OCI-LY7 (cell line): ENCODE measurements around the gene SLC18A2. TPM values are rescaled to one million over a fixed set of nuclear protein-coding genes. Genes with fewer than 3 reads are reported as not detected.

ENCODE experiments used
- BruUV-seq: library from RNA; stranded (reverse); fragments of 400-500 nt; replicated peaks from 2 replicates; lab custom pipeline; 2021; lab: Mats Ljungman, UMichigan
- CTCF ChIA-PET: fragments of 300-600 bp; sonication (Branson Sonifier 250); formaldehyde crosslinking; loops from one replicate; lab custom pipeline; 2022; ENCODE audit warnings: antibody characterized with exemption; ENCODE audit not compliant: unreplicated experiment; lab: Charles Lee
- POLR2A ChIA-PET: fragments of 300-600 bp; sonication (Branson Sonifier 250); formaldehyde crosslinking; loops from one replicate; lab custom pipeline; 2022; ENCODE audit warnings: antibody characterized with exemption; lab: Charles Lee
- DNase-seq: peaks from one replicate; pipeline ENCODE4 v3.0.0-alpha.2; 2015; ENCODE audit warnings: low spot score
- H2AFZ ChIP-seq: fragments of 200-600 bp; sonication (generic), shearing (Covaris generic); 2 replicates; pipeline ENCODE4 v1.6.1; 2014; ENCODE audit warnings: mild to moderate bottlenecking, antibody characterized with exemption, low read length, moderate library complexity
- H3K27ac ChIP-seq: fragments of 200-600 bp; sonication (generic); 2 replicates; pipeline ENCODE4 v1.5.1; 2014; ENCODE audit warnings: mixed run types, low read depth, mild to moderate bottlenecking, moderate library complexity, low read length, inconsistent platforms; ENCODE audit not compliant: poor library complexity, severe bottlenecking
- H3K36me3 ChIP-seq: fragments of 200-600 bp; sonication (generic); 2 replicates; pipeline ENCODE4 v1.6.1; 2014; ENCODE audit warnings: mild to moderate bottlenecking, antibody characterized with exemption, low read length, moderate library complexity, mixed read lengths; ENCODE audit not compliant: insufficient read depth
- H3K4me1 ChIP-seq: fragments of 200-600 bp; sonication (generic); 2 replicates; pipeline ENCODE4 v1.5.1; 2014; ENCODE audit warnings: mild to moderate bottlenecking, low read length; ENCODE audit not compliant: insufficient read depth, poor library complexity, severe bottlenecking
- H3K4me2 ChIP-seq: fragments of 200-600 bp; sonication (generic); 2 replicates; pipeline ENCODE4 v1.6.1; 2014; ENCODE audit warnings: mild to moderate bottlenecking, low read length
- H3K4me3 ChIP-seq: fragments of 200-600 bp; sonication (generic); 2 replicates; pipeline ENCODE4 v1.5.1; 2014; ENCODE audit warnings: mild to moderate bottlenecking, low read depth, low read length; ENCODE audit not compliant: poor library complexity, severe bottlenecking
- H3K79me2 ChIP-seq: fragments of 200-600 bp; sonication (generic); 2 replicates; pipeline ENCODE4 v1.6.1; 2016; ENCODE audit warnings: low read depth, mild to moderate bottlenecking, low read length, moderate library complexity, mixed read lengths; ENCODE audit not compliant: insufficient read depth
- H3K9me2 ChIP-seq: fragments of 200-600 bp; sonication (generic); 2 replicates; pipeline ENCODE4 v1.6.1; 2016; ENCODE audit warnings: mild to moderate bottlenecking, low read length, mixed read lengths; ENCODE audit not compliant: insufficient read depth
- H3K9me3 ChIP-seq: fragments of 200-600 bp; sonication (generic); 2 replicates; pipeline ENCODE4 v1.6.1; 2014; ENCODE audit warnings: mild to moderate bottlenecking, mixed run types, low read length, mixed read lengths
- H4K20me1 ChIP-seq: fragments of 200-600 bp; sonication (generic); 2 replicates; pipeline ENCODE4 v1.6.1; 2014; ENCODE audit warnings: mild to moderate bottlenecking, antibody characterized with exemption, low read length, moderate library complexity, mixed read lengths; ENCODE audit not compliant: insufficient read depth
- EZH2phosphoT487 ChIP-seq: fragments of 200-600 bp; sonication (generic); IDR thresholded peaks from 2 replicates; pipeline ENCODE4 v1.6.1; 2018; ENCODE audit warnings: low read depth, borderline replicate concordance, mild to moderate bottlenecking, mixed run types, antibody characterized with exemption, low read length, moderate library complexity, mixed read lengths
- intact Hi-C: fragments of 100-400 bp; cut with micrococcal nuclease; formaldehyde crosslinking; loops from one replicate; pipeline ENCODE4 v1.10.0; 2022; ENCODE audit not compliant: unreplicated experiment
- total RNA-seq, 2 experiments: library from RNA; depleted of rRNA in 1 of 2; stranded (reverse); fragments of >200 nt in 1 of 2; shearing (Covaris generic) in 1 of 2; gene quantifications; 2 replicates each; pipeline ENCODE4 v1.2.3, GENCODE V29; 2014 to 2022
- TF ChIP-seq, protein P1 (sequence below): fragments of 200-600 bp; sonication (generic); conservative IDR thresholded peaks from 2 replicates; pipeline ENCODE4 v1.5.1; 2014; ENCODE audit warnings: mild to moderate bottlenecking, antibody characterized with exemption, low read length, moderate library complexity, mixed read lengths

The SLC18A2 gene
- total RNA-seq, 2 experiments from 2014 or later = not detected

DNA sequence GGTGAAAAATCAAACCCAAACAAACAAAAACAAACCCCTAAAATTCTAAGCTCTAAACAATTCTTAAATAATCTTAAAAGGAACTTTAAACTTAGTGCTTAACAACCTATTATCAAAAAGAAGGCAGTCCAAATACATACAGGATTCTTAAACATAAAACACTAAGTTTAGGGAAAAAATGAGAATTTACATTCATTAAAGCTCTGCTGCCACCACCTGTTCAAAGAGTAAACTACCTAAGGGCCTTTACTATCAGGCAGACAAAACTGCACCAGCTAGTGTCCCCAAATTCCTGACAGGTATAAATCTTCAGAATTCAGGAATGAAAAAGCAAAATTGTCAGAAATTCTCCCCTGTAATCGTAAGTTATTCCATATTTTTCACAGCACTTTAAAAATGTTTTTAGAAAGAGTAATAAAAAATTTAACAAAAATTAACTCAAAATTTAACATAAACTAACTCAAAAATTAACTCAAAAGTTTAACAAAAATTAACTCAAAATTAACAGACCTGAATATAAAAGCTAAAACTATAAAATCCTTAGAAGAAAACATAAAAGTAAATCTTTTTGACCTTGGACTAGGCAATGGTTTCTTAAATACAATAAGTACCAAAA, 79.2 kb downstream of the SLC18A2 start:
- DNase-seq = peak; percentile 27
- H3K4me1 ChIP-seq = no peaks in the 10 kb centered on the region
- no peak overlapping the region for H3K27ac ChIP-seq
- H3K9me3 ChIP-seq = 0 out of 2 replicates have a peak, but pooled peaks cover 5% of the 10 kb centered on the region
- TF ChIP-seq, protein P1, sequence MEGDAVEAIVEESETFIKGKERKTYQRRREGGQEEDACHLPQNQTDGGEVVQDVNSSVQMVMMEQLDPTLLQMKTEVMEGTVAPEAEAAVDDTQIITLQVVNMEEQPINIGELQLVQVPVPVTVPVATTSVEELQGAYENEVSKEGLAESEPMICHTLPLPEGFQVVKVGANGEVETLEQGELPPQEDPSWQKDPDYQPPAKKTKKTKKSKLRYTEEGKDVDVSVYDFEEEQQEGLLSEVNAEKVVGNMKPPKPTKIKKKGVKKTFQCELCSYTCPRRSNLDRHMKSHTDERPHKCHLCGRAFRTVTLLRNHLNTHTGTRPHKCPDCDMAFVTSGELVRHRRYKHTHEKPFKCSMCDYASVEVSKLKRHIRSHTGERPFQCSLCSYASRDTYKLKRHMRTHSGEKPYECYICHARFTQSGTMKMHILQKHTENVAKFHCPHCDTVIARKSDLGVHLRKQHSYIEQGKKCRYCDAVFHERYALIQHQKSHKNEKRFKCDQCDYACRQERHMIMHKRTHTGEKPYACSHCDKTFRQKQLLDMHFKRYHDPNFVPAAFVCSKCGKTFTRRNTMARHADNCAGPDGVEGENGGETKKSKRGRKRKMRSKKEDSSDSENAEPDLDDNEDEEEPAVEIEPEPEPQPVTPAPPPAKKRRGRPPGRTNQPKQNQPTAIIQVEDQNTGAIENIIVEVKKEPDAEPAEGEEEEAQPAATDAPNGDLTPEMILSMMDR = peak; percentile 86
- TF ChIP-seq EZH2phosphoT487 = no peak
- intact Hi-C loops = loop anchor here (2.0 kb wide), 1 partner anchor 103 kb away; no protein-coding TSS in a partner anchor
- ChIA-PET CTCF (no interaction called here), POLR2A (interaction anchor here (2.3 kb wide), 1 partner anchor 9 kb away, joined by 9 read pairs; no protein-coding TSS in a partner anchor)
- BruUV-seq = no TSS peak
- peaks cover 33% of the 10 kb centered on the region for H4K20me1 ChIP-seq
- H3K4me2 ChIP-seq = no peak overlapping the region
- H2AFZ ChIP-seq = no peak overlapping the region
- H3K4me3 ChIP-seq = no peak overlapping the region
- peaks cover 19% of the 10 kb centered on the region; the same call in 1 of the 2 replicates for H3K79me2 ChIP-seq
- no peaks in the 10 kb centered on the region for H3K9me2 ChIP-seq
- H3K36me3 ChIP-seq = peaks cover 17% of the 10 kb centered on the region; the same call in 1 of the 2 replicates

DNA sequence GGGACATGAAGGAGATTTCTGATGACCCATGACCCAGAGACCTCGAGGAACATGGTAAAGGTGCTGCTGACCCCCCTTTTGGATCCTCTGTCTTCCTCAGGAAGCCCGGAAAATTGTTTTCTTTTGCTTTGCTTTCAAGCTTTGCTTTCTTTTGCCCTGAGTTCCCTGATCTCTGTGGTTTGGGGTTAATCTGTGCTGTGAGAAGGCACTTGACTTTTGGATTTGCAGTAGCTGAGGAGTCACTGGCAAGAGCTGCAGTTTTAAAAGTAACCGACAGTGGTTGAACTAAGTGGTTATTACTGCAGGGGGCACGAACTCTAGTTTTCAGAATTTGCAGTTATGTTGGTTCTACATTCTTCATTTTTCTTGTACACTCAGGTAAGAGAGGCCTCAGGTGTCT, 81.3 kb downstream of the SLC18A2 start:
- CTCF ChIA-PET = no interaction called here
- Histone ChIP-seq H3K9me3 (0 out of 2 replicates have a peak, but pooled peaks cover 5% of the 10 kb centered on the region), H3K4me3 (no peak overlapping the region), H3K9me2 (no peaks in the 10 kb centered on the region), H4K20me1 (peaks cover 33% of the 10 kb centered on the region), H2AFZ (no peak overlapping the region), H3K4me1 (no peaks in the 10 kb centered on the region), H3K27ac (no peak overlapping the region), H3K79me2 (peaks cover 19% of the 10 kb centered on the region; the same call in 1 of the 2 replicates), H3K4me2 (no peak overlapping the region), H3K36me3 (peaks cover 27% of the 10 kb centered on the region)
- no TSS peak for BruUV-seq
- POLR2A ChIA-PET = no interaction called here
- DNase-seq = no peak
- TF ChIP-seq, protein P1 = no peak
- no peak for TF ChIP-seq EZH2phosphoT487
- intact Hi-C loops = no loop called here

DNA sequence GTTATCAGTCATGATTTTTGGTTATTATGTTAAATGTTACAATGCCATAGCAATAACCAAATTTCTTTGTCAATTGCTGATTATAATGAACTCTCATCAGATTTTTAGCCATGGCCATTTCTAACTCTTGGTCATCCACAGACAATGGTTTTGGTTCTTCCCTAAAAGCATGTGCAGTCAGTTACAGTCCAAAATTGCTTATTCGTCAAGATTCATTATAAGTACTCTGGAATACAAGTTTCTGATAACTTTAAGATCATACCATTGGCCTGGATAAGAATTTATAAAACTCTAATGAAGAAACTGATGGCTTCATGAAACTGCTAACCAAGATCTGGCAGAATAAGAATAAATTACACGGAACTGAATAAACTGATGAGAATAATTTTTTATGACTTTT, 83.5 kb downstream of the SLC18A2 start:
- Histone ChIP-seq H3K9me3 (0 out of 2 replicates have a peak, but pooled peaks cover 5% of the 10 kb centered on the region), H3K4me1 (no peaks in the 10 kb centered on the region), H4K20me1 (peaks cover 20% of the 10 kb centered on the region), H2AFZ (no peak overlapping the region), H3K36me3 (peaks cover 18% of the 10 kb centered on the region), H3K79me2 (peaks cover 19% of the 10 kb centered on the region; the same call in 1 of the 2 replicates), H3K9me2 (no peaks in the 10 kb centered on the region), H3K4me2 (no peak overlapping the region), H3K27ac (no peak overlapping the region), H3K4me3 (no peak overlapping the region)
- ChIA-PET POLR2A (interaction anchor here (0.6 to 0.9 kb wide), 4 partner anchors 9 to 1350 kb away, joined by 3 to 5 read pairs (median 3); no protein-coding TSS in a partner anchor), CTCF (interaction anchor here (0.6 kb wide), 1 partner anchor 46 kb away, joined by 3 read pairs; no protein-coding TSS in a partner anchor)
- intact Hi-C loops = no loop called here
- TF ChIP-seq, protein P1 = no peak
- TF ChIP-seq EZH2phosphoT487 = no peak
- no TSS peak for BruUV-seq
- no peak for DNase-seq
